ENCODE measurements around the gene ZNF584.
"Not testable (repeated sequence)": the region's sequence is repeated elsewhere in the genome, so short reads cannot be mapped to it uniquely, and the experiment has no call there.

Gene ZNF584

GRCh38 chr19:58434217-58434616, 25.8 kb downstream of the ZNF584 start:
- no peak for TF ChIP-seq CTCF (IDR thresholded peaks at IDR 0.05; ENCODE audit: low read depth, low read length)
- H3K4me3 ChIP-seq (replicated peaks in 1 of 2; ENCODE audit: low read depth in 2 of 2, low read length in 2 of 2) = no peak overlapping the region
- DNase-seq (ENCODE audit: low read depth in 2 of 2) = peak; percentile 24 to 26

- no peak for TF ChIP-seq CTCF (IDR thresholded peaks at IDR 0.05; ENCODE audit: low read depth, low read length)
- peak; percentile 100 for DNase-seq (ENCODE audit: low read depth in 2 of 2)
- peak within 1 kb of the TSS; percentile 72 to 93 for H3K4me3 ChIP-seq (replicated peaks in 1 of 2; ENCODE audit: low read depth in 2 of 2, low read length in 2 of 2)
These were observed 31.4 kb downstream of the ZNF584 start, which contains the start of gene ZNF132 for GRCh38 chr19:58439576-58440554. TSS of gene ZNF132 (minus strand) at chr19:58440153. CDS start at chr19:58439821, 332 bp downstream.

- peak overlapping the region; percentile 72 to 93 for H3K4me3 ChIP-seq (replicated peaks in 1 of 2; ENCODE audit: low read depth in 2 of 2, low read length in 2 of 2)
- TF ChIP-seq CTCF (IDR thresholded peaks at IDR 0.05; ENCODE audit: low read depth, low read length) = no peak
- no peak for DNase-seq (ENCODE audit: low read depth in 2 of 2)
These were observed 32.1 kb downstream of the ZNF584 start for GRCh38 chr19:58440556-58440955.

- DNase-seq (ENCODE audit: low read depth in 2 of 2); H3K4me3 ChIP-seq (replicated peaks in 1 of 2; ENCODE audit: low read depth in 2 of 2, low read length in 2 of 2): not testable (repeated sequence)
These were observed 34.5 kb downstream of the ZNF584 start for GRCh38 chr19:58442986-58443385.

- not testable (repeated sequence) for H3K4me3 ChIP-seq (replicated peaks in 1 of 2; ENCODE audit: low read depth in 2 of 2, low read length in 2 of 2); DNase-seq (ENCODE audit: low read depth in 2 of 2)
These were observed 40.4 kb downstream of the ZNF584 start for GRCh38 chr19:58448860-58449259.

GRCh38 chr19:58449980-58450379, 41.5 kb downstream of the ZNF584 start:
- DNase-seq (ENCODE audit: low read depth in 2 of 2); H3K4me3 ChIP-seq (replicated peaks in 1 of 2; ENCODE audit: low read depth in 2 of 2, low read length in 2 of 2): not testable (repeated sequence)

GRCh38 chr19:58450856-58451357, 42.5 kb downstream of the ZNF584 start:
- no peak for TF ChIP-seq CTCF (IDR thresholded peaks at IDR 0.05; ENCODE audit: low read depth, low read length)
- peak overlapping the region; percentile 72 to 82 for H3K4me3 ChIP-seq (replicated peaks in 1 of 2; ENCODE audit: low read depth in 2 of 2, low read length in 2 of 2)
- DNase-seq (ENCODE audit: low read depth in 2 of 2) = no peak

GRCh38 chr19:58451358-58452101, 43.1 kb downstream of the ZNF584 start, which contains the start of gene ZNF324B:
TSS of gene ZNF324B (plus strand) at chr19:58451622. CDS start at chr19:58453702, 2,080 bp downstream.
- H3K4me3 ChIP-seq (replicated peaks in 1 of 2; ENCODE audit: low read depth in 2 of 2, low read length in 2 of 2) = peak within 1 kb of the TSS; percentile 72 to 82
- DNase-seq (ENCODE audit: low read depth in 2 of 2) = peak; percentile 94 to 95
- no peak for TF ChIP-seq CTCF (IDR thresholded peaks at IDR 0.05; ENCODE audit: low read depth, low read length)

Data from cardiac fibroblast (primary cell).